HEK293 (cell line): Measurements from ENCODE around the gene AGBL3.
A peak's percentile ranks its signal among the peaks of the same experiment; 100 is the strongest.

ENCODE experiments used
- CTCF ChIA-PET: fragments of 350-600 bp; formaldehyde crosslinking; extraction: SDS; loops from one replicate; lab custom pipeline; 2021; ENCODE audit warnings: antibody characterized with exemption; lab: Yijun Ruan, JAX
- POLR2A ChIA-PET: fragments of 300-600 bp; formaldehyde crosslinking; extraction: SDS; loops from one replicate; lab custom pipeline; 2020; ENCODE audit warnings: antibody characterized with exemption, inconsistent platforms; lab: Yijun Ruan, JAX
- H3K27ac ChIP-seq: fragments of 200-500 bp; sonication (Bioruptor generic); 2 replicates; pipeline ENCODE4 v1.5.1; 2014; ENCODE audit warnings: low read depth, low read length, control low read depth, inconsistent platforms; ENCODE audit errors: extremely low read depth
- H3K36me3 ChIP-seq, 2 experiments: fragments of 200-500 bp in 1 of 2; sonication (Bioruptor generic) in 1 of 2; 1 replicate in 1 of 2; 2 replicates in 1 of 2; pipeline ENCODE4 v1.5.1; 2014 to 2017; ENCODE audit warnings: inconsistent platforms in 2 of 2, low read length in 2 of 2; ENCODE audit not compliant: control insufficient read depth in 2 of 2, insufficient read depth in 1 of 2
- H3K4me1 ChIP-seq: fragments of 200-500 bp; sonication (Bioruptor generic); 2 replicates; pipeline ENCODE4 v1.5.1; 2014; ENCODE audit warnings: mild to moderate bottlenecking, low read length, inconsistent platforms; ENCODE audit not compliant: control insufficient read depth, insufficient read depth
- H3K4me3 ChIP-seq: 2 replicates; pipeline ENCODE4 v1.5.1; 2011; ENCODE audit warnings: low read depth, mild to moderate bottlenecking, control low read depth, low read length, moderate library complexity
- H3K9me3 ChIP-seq: fragments of 200-500 bp; sonication (Bioruptor generic); 2 replicates; pipeline ENCODE4 v1.5.1; 2014; ENCODE audit warnings: low read depth, low read length, inconsistent platforms; ENCODE audit not compliant: control insufficient read depth, insufficient read depth
- EGR2 ChIP-seq: fragments of 450-650 bp; formaldehyde crosslinking; IDR thresholded peaks from 2 replicates; pipeline ENCODE4 v1.5.1; 2016; ENCODE audit warnings: low read depth, missing biosample characterization, missing genetic modification characterization
- KLF1 ChIP-seq: fragments of 450-650 bp; formaldehyde crosslinking; IDR thresholded peaks from 2 replicates; pipeline ENCODE4 v1.5.1; 2016; ENCODE audit warnings: missing biosample characterization, missing genetic modification characterization
- MYNN ChIP-seq: fragments of 450-650 bp; formaldehyde crosslinking; IDR thresholded peaks from 2 replicates; pipeline ENCODE4 v1.5.1; 2016; ENCODE audit warnings: missing biosample characterization, missing genetic modification characterization, borderline replicate concordance
- OSR2 ChIP-seq: fragments of 450-650 bp; formaldehyde crosslinking; IDR thresholded peaks from 2 replicates; pipeline ENCODE4 v1.5.1; 2016; ENCODE audit warnings: missing biosample characterization, missing genetic modification characterization
- SCRT1 ChIP-seq: fragments of 450-650 bp; formaldehyde crosslinking; IDR thresholded peaks from 2 replicates; pipeline ENCODE4 v1.5.1; 2016; ENCODE audit warnings: missing biosample characterization, missing genetic modification characterization, borderline replicate concordance
- SETDB1 ChIP-seq: IDR thresholded peaks from one replicate; pipeline ENCODE4 v1.6.1; 2017; ENCODE audit warnings: mild to moderate bottlenecking, low read length, moderate library complexity, mixed read lengths; ENCODE audit not compliant: insufficient read length
- SP2 ChIP-seq: fragments of 450-650 bp; formaldehyde crosslinking; IDR thresholded peaks from 2 replicates; pipeline ENCODE4 v1.5.1; 2016; ENCODE audit warnings: missing biosample characterization, missing genetic modification characterization
- SP3 ChIP-seq: fragments of 450-650 bp; formaldehyde crosslinking; IDR thresholded peaks from 2 replicates; pipeline ENCODE4 v1.5.1; 2016; ENCODE audit warnings: missing biosample characterization, missing genetic modification characterization
- YY2 ChIP-seq: fragments of 450-650 bp; formaldehyde crosslinking; IDR thresholded peaks from 2 replicates; pipeline ENCODE4 v1.5.1; 2016; ENCODE audit warnings: missing biosample characterization, missing genetic modification characterization
- ZBTB21 ChIP-seq: fragments of 450-650 bp; formaldehyde crosslinking; IDR thresholded peaks from 2 replicates; pipeline ENCODE4 v1.5.1; 2017; ENCODE audit warnings: missing biosample characterization, missing genetic modification characterization
- ZFP37 ChIP-seq: fragments of 450-650 bp; formaldehyde crosslinking; IDR thresholded peaks from 2 replicates; pipeline ENCODE4 v1.5.1; 2016; ENCODE audit warnings: missing biosample characterization, missing genetic modification characterization
- ZNF114 ChIP-seq: fragments of 450-650 bp; formaldehyde crosslinking; IDR thresholded peaks from 2 replicates; pipeline ENCODE4 v1.5.0; 2017; ENCODE audit warnings: missing biosample characterization, missing genetic modification characterization
- ZNF133 ChIP-seq: fragments of 450-650 bp; formaldehyde crosslinking; IDR thresholded peaks from 2 replicates; pipeline ENCODE4 v1.5.1; 2016; ENCODE audit warnings: missing biosample characterization, missing genetic modification characterization
- ZNF16 ChIP-seq: fragments of 450-650 bp; formaldehyde crosslinking; IDR thresholded peaks from 2 replicates; pipeline ENCODE4 v1.5.1; 2016; ENCODE audit warnings: low read depth, missing biosample characterization, missing genetic modification characterization
- ZNF174 ChIP-seq: fragments of 450-650 bp; formaldehyde crosslinking; IDR thresholded peaks from 2 replicates; pipeline ENCODE4 v1.5.0; 2017; ENCODE audit warnings: missing biosample characterization, mild to moderate bottlenecking, missing genetic modification characterization
- ZNF19 ChIP-seq: fragments of 450-650 bp; formaldehyde crosslinking; IDR thresholded peaks from 2 replicates; pipeline ENCODE4; 2016; ENCODE audit warnings: missing biosample characterization, missing genetic modification characterization, low read depth
- ZNF202 ChIP-seq: fragments of 450-650 bp; formaldehyde crosslinking; IDR thresholded peaks from 2 replicates; pipeline ENCODE4 v1.5.1; 2016; ENCODE audit warnings: missing biosample characterization, missing genetic modification characterization, borderline replicate concordance
- ZNF239 ChIP-seq: fragments of 450-650 bp; formaldehyde crosslinking; IDR thresholded peaks from 2 replicates; pipeline ENCODE4 v1.5.1; 2016; ENCODE audit warnings: missing biosample characterization, missing genetic modification characterization
- ZNF366 ChIP-seq: fragments of 450-650 bp; formaldehyde crosslinking; conservative IDR thresholded peaks from 2 replicates; pipeline ENCODE4 v1.5.1; 2016; ENCODE audit warnings: missing biosample characterization, missing genetic modification characterization
- ZNF544 ChIP-seq: fragments of 450-650 bp; formaldehyde crosslinking; IDR thresholded peaks from 2 replicates; pipeline ENCODE4 v1.5.0; 2017; ENCODE audit warnings: missing biosample characterization, missing genetic modification characterization
- ZNF560 ChIP-seq: fragments of 450-650 bp; formaldehyde crosslinking; IDR thresholded peaks from 2 replicates; pipeline ENCODE4 v1.5.1; 2017; ENCODE audit warnings: missing biosample characterization, missing genetic modification characterization, borderline replicate concordance
- ZNF571 ChIP-seq: fragments of 450-650 bp; formaldehyde crosslinking; IDR thresholded peaks from 2 replicates; pipeline ENCODE4 v1.5.0; 2017; ENCODE audit warnings: missing biosample characterization, missing genetic modification characterization
- ZNF645 ChIP-seq: fragments of 450-650 bp; formaldehyde crosslinking; IDR thresholded peaks from 2 replicates; pipeline ENCODE4; 2016; ENCODE audit warnings: missing biosample characterization, missing genetic modification characterization
- ZNF658 ChIP-seq: fragments of 450-650 bp; formaldehyde crosslinking; IDR thresholded peaks from 2 replicates; pipeline ENCODE4; 2016; ENCODE audit warnings: missing biosample characterization, missing genetic modification characterization
- TF ChIP-seq, protein P1 (sequence below): fragments of 450-650 bp; formaldehyde crosslinking; conservative IDR thresholded peaks from 2 replicates; pipeline ENCODE4 v1.5.1; 2016; ENCODE audit warnings: low read depth, missing biosample characterization, missing genetic modification characterization
- TF ChIP-seq, protein P2 (sequence below): fragments of 450-650 bp; formaldehyde crosslinking; IDR thresholded peaks from 2 replicates; pipeline ENCODE4 v1.5.1; 2016; ENCODE audit warnings: missing biosample characterization, missing genetic modification characterization

AGBL3 gene

GRCh38 chr7:135154734-135155133 is 168.4 kb downstream of the AGBL3 start (continued):
- TF ChIP-seq ZNF645 (no peak), ZNF19 (tag by site-specific recombination) (no peak), EGR2 (no peak), ZNF366 (no peak), ZNF174 (tag by site-specific recombination) (no peak), ZNF544 (tag by site-specific recombination) (no peak), OSR2 (no peak), ZNF571 (tag by site-specific recombination) (no peak), ZNF239 (no peak), SP2 (tag by site-specific recombination) (no peak), SP3 (tag by site-specific recombination) (no peak), KLF1 (tag by site-specific recombination) (no peak), ZNF133 (tag by site-specific recombination) (no peak)
- TF ChIP-seq, protein P1, sequence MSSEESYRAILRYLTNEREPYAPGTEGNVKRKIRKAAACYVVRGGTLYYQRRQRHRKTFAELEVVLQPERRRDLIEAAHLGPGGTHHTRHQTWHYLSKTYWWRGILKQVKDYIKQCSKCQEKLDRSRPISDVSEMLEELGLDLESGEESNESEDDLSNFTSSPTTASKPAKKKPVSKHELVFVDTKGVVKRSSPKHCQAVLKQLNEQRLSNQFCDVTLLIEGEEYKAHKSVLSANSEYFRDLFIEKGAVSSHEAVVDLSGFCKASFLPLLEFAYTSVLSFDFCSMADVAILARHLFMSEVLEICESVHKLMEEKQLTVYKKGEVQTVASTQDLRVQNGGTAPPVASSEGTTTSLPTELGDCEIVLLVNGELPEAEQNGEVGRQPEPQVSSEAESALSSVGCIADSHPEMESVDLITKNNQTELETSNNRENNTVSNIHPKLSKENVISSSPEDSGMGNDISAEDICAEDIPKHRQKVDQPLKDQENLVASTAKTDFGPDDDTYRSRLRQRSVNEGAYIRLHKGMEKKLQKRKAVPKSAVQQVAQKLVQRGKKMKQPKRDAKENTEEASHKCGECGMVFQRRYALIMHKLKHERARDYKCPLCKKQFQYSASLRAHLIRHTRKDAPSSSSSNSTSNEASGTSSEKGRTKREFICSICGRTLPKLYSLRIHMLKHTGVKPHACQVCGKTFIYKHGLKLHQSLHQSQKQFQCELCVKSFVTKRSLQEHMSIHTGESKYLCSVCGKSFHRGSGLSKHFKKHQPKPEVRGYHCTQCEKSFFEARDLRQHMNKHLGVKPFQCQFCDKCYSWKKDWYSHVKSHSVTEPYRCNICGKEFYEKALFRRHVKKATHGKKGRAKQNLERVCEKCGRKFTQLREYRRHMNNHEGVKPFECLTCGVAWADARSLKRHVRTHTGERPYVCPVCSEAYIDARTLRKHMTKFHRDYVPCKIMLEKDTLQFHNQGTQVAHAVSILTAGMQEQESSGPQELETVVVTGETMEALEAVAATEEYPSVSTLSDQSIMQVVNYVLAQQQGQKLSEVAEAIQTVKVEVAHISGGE (tag by site-specific recombination) = no peak

GRCh38 chr7:135156290-135156689 is 170.0 kb downstream of the AGBL3 start:
- POLR2A ChIA-PET = no interaction called here
- TF ChIP-seq MYNN = no peak
- peak; percentile 57 for TF ChIP-seq SETDB1
- TF ChIP-seq, protein P2, sequence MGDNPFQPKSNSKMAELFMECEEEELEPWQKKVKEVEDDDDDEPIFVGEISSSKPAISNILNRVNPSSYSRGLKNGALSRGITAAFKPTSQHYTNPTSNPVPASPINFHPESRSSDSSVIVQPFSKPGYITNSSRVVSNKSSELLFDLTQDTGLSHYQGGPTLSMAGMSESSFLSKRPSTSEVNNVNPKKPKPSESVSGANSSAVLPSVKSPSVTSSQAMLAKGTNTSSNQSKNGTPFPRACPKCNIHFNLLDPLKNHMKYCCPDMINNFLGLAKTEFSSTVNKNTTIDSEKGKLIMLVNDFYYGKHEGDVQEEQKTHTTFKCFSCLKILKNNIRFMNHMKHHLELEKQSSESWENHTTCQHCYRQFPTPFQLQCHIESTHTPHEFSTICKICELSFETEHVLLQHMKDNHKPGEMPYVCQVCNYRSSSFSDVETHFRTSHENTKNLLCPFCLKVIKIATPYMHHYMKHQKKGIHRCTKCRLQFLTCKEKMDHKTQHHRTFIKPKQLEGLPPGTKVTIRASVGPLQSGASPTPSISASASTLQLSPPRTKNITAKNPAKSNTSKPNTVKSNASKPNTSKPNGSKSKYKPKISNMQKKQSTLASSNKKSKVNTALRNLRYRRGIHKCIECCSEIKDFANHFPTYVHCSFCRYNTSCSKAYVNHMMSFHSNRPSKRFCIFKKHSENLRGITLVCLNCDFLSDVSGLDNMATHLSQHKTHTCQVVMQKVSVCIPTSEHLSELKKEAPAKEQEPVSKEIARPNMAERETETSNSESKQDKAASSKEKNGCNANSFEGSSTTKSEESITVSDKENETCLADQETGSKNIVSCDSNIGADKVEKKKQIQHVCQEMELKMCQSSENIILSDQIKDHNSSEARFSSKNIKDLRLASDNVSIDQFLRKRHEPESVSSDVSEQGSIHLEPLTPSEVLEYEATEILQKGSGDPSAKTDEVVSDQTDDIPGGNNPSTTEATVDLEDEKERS (tag by site-specific recombination) = 0 out of 2 replicates have a peak, but pooled peaks have one; percentile 69
- no peak for TF ChIP-seq ZFP37 (tag by site-specific recombination)
- Histone ChIP-seq H3K36me3 (peaks cover 0 to 3% of the 10 kb centered on the region in 2 experiments; a peak in 1 of 3 replicates), H3K27ac (no peak overlapping the region), H3K4me3 (no peak overlapping the region), H3K9me3 (no peaks in the 10 kb centered on the region), H3K4me1 (no peaks in the 10 kb centered on the region)
- CTCF ChIA-PET = no interaction called here

GRCh38 chr7:135158141-135158655 is 171.9 kb downstream of the AGBL3 start:
- CTCF ChIA-PET = no interaction called here
- POLR2A ChIA-PET = interaction anchor here (0.6 kb wide), 1 partner anchor 11 kb away, joined by 3 read pairs; no protein-coding TSS in a partner anchor
- TF ChIP-seq ZNF202 (tag by site-specific recombination) = no peak
- no peak for TF ChIP-seq ZBTB21 (tag by site-specific recombination)
- no peak for TF ChIP-seq ZNF560 (tag by site-specific recombination)
- no peak for TF ChIP-seq ZNF658
- no peak for TF ChIP-seq ZNF16 (tag by site-specific recombination)
- TF ChIP-seq ZNF114 = no peak
- TF ChIP-seq SCRT1 (tag by site-specific recombination) = no peak
- TF ChIP-seq YY2 = no peak
- no peak for TF ChIP-seq ZNF645

More at GRCh38 chr7:135158141-135158655, 171.9 kb downstream of the AGBL3 start:
- H3K4me1 ChIP-seq = no peaks in the 10 kb centered on the region
- no peaks in the 10 kb centered on the region for H3K9me3 ChIP-seq
- peaks cover 0 to 3% of the 10 kb centered on the region in 2 experiments; a peak in 1 of 3 replicates for H3K36me3 ChIP-seq
- no peak overlapping the region for H3K27ac ChIP-seq
- H3K4me3 ChIP-seq = no peak overlapping the region
